Measurements from ENCODE around the gene PRSS22.

PRSS22 gene

DNA sequence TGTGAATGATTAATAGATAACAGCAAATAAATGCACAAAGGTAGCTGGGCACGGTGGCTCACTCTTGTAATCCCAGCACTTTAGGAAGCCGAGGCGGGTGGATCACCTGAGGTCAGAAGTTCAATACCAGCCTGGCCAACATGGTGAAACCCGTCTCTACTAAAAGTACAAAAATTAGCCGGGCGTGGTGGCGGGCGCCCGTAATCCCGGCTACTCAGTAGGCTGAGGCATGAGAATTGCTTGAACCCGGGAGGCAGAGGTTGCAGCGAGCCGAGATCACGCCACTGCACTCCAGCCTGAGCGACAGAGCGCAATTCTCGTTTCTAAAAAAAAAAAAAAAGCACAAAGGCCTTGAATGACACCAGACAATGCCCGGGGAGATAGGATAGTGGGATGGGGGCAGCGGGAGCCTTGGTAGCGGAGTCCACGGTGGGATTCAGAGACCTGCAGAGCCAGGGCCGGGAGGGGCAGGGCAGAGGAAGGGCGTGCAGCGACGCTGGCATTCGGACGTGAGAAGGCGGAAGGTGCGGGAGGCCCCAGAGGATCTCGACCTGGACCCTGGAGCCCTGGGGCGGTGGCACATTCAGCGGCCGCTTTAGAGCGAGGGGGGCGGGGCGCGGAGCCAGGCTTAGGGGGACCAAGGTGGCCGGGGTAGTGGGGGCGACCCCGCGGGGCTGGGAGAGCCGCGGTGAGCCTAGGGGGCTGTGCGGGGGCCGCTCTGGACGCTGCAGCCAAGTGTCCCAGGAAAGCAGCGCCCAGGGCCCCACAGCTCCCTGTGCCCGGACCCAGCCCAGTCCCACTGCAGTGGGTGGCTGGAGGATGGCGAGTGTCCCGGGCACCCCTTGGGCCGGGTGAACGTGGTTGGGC is 24.0 kb upstream of the PRSS22 start:
- DNase-seq (ENCODE audit: low read depth in 2 of 2): no peak

DNA sequence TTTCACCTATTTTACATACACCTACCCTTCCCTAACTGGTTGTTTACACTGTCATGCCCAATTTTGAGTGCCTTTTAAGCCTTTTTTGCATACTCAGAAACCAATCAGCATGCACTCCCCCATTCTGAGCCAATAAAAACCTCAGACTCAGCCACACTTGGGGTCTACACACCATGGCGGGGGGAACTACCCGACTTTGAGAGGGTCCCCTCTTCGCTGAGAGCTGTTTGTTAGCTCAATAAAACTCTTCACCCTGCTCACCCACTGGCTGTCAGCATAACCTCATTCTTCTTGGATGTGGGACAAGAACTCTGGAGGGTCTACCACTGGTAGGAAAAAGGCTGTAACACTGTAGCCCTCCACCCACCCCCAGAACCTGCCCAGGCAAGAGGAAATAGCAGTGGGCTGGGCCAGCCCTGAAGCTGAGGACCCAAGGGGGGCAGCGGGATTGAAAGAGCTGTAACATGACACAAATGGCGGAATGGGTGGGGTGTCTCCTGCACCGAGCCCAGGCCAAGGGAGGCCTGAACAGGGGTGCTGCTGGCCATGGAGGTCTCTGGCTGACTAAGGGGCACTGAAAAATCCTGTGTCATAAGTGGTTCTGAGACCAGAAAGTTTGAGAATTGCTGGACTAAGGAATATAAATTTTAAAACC is 22.0 kb upstream of the PRSS22 start:
- no peak for DNase-seq (ENCODE audit: low read depth in 2 of 2)

DNA sequence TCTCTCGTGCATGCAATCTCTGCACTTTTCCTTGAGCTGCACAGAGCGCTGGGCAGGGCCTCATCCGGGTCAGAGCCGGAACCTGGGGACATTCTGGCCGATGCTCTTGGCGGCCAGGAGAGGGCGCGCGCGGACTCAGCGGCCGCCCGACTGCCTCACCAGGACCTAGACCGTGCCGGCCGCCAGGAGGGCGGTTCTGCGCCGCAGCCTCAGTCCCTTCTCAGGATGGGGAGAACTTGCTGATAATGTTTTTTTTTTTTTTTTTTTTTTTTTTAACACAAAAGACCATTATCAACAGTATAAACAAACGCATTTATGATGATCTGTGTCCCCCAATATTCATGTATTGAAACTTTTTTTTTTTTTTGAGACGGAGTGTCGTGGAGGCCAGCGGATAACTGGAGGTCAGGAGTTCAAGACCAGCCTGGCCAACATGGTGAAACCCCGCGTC is 17.0 kb upstream of the PRSS22 start:
- DNase-seq (ENCODE audit: low read depth in 2 of 2): peak in 1 of 2 experiments; percentile 56

DNA sequence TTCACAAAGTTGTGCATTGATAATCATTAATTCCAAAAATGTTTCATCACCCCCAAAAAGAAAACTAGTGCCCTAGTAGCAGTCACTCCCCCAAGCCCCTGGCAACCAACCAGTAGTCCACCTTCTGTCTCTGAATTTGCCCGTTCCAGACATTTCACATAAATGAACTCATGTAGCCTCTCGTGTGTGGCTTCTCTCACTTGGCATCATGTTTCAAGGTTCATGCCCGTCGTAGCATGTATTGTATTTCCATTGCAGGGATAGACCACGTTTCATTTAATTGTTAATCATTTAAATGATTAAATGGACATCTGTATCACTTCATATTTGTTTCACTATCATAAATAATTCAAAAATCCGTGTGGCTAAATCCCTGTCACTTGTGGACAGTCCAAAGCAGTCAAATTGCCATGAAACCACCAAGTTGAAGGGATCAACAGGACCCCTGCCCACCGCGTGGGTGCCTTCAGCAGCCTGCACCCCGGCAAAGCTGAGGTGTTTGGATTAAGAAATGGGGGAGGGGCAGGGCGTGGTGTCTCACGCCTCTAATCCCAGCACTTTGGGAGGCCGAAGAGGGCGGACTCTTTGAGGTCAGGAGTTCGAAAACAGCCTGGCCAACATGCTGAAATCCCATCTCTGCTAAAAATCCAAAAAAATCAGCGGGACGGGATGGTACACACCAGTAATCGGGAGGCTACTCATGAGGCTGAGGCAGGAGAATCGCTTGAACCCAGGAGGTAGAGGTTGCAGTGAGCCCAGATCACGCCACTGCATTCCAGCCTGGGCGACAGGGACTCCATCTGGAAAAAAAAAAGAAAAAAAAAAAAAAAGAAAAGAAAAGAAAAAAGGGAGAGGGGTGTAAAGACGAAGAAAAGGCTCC is 16.3 kb upstream of the PRSS22 start:
- no peak for DNase-seq (ENCODE audit: low read depth in 2 of 2)

DNA sequence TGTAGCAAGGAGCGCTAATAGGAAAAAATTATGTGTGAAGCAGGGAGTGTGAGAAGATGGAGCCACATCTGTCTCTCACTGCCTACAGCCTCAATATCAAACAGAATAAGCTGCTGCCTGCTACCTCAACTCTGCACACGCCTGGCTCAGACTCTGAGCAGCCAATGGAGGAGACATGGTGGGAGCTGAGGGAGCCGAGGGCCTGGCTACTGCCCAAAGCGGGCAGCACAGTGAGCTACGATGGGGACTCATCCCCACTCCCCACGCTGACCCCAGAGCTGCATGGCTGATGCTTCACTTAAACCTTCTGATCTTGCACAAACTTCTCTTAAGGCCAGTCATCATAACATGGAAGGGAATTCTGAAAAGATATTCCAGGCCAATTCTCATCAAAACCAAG is 14.0 kb upstream of the PRSS22 start:
- DNase-seq (ENCODE audit: low read depth in 2 of 2): no peak

DNA sequence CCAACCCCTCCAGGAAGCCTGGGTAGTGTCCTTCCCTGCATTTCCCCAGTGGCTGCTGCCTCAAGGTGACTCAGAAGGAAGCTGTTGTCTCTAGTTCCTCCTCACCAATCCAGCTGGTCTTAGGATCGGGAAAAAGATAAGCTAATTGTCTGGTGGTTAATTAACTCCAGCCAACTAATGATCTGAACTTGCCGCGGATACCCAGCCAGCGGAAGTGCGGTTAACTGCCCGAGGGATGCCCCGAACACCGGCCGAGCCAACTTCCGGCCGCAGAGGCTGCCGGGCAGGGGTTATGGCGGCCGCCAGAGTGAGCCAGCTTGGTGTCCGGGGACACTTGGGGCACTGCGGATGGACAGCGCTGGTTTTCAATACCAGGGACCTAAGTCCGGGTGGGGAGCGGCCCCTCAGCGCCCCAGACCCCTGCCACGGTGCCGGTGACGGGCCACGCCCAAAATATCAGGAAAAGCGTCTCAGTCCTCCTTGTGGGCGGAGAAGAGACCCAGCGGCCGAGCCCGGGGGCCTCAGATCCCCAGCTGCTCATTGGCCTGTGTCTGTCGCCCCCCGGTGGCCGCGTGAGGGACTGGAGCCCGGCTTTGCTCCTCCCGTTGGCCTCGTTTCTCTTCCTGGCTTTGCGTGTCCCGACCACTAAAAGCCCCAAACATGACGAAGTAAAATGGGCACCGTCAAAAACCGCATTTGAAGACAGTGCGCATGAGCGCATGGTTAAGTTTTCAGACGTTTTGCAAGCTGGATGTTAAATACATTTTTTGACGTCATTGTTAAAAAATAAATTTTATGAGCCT is 10.2 kb upstream of the PRSS22 start:
- DNase-seq (ENCODE audit: low read depth in 2 of 2): peak; percentile 93 to 98

DNA sequence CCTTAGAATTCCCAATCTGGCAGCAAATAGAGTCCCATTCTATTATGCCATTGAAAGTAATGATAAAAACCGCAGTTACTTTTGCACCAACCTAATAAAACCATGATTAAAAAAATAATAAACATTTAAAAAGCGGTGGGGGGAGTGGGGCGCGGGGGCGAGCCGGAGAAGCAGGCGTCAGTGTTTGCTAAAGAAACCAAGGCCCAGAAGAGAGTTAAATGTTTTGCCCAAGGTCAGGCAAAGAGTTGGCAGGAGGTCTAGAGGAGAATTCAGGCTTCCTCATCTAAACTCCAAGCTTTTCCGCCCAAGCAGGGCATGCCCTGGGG is 9.7 kb upstream of the PRSS22 start:
- DNase-seq (ENCODE audit: low read depth in 2 of 2): no peak

DNA sequence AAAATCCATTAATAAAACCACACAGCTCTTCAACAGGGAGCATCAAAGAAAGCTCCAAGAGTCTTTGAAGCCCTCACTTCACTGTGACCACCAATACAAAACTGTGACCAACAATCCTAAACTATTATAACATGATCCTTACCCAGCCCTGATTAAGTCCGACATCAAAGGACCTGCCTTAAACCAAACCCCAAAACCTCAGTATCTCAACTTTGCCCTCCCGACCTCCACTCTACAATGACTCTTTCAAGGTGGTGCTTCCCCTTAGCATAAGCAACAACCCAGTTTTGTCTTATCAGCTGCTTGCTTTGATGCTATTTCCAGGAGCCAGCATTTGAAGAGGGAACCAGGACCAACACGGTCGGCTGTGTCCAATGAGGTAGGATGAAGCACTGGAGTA is 8.5 kb upstream of the PRSS22 start:
- DNase-seq (ENCODE audit: low read depth in 2 of 2): no peak

DNA sequence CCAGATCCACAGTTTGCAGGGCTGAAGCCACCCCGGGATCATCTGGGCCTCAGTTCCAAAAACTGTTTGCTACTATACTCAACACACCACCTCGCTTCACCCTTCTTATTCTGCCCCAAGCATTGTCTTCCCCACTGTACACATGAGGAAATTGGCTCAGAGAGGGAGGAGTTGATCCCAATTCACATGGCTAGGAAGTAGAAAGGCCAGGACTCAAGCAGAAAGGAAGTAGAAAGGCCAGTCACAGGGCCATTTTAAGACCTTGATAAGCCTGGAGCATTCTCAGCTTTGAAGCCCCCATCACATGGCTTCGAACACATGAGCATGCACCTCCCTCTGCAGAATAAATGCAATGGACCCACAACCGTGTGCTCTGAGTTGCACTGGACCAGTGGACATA is 7.7 kb upstream of the PRSS22 start:
- no peak for DNase-seq (ENCODE audit: low read depth in 2 of 2)

DNA sequence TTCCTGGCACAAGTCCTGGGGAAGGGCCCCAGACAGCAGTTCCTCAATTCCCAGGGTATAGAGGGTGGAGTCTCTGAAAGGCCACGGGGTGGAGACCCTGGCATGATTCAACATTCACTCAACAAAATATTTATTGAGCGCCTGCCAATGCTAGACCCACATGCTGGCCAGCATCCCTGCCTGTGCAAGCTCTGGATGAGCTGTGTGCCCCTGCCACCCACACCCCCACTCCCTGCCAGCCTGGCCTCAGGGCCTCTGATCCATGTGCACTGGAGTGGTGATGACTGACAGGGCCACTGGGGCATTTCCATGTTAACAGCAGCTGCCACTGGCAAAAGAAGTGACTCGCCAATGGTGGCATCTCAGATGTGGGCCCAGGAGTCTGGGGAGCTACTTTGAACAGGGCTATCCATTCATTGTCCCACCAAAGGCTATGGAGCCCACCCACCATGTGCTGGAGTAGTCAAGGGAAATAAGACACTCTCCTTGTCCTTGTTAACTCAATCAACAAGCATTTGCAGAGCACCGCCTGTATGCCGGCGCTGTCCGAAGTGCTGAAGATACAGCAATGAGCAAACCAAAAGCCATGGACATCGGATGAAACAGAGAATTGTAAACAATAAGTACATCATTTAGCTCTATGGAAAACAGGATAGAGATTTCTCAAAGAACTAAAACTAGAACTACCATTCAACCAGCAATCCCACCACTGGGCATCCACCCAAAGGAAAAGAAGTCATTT is 3.0 kb upstream of the PRSS22 start:
- DNase-seq (ENCODE audit: low read depth in 2 of 2): no peak

DNA sequence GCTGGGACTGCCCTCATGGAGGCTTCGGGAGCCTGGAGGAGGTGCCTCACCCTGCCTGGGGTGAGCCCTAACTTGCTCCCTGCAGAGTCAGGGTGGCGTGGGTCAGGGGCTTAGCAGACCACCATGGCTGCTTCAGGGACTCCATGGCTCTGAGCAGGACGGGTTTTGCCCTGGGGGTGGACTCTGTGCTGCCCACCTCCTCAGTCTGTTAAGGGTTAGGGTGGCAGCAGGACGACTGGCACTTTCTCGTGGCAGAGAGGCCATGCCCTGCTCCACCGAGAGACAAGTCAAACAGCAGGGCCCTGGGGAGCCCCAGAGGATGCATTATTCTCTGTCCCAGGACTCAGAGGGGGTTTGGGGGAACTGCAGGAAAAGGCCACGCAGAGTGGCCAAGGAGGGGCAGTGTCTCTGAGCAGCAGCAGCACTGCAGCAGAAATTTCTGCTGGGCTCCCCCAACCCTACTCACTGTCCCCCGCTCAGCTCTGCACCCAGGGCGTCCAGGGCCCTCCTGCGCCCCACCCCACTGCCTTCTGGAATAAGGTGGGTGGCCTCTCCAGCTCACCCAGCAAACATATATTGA is 1.8 kb upstream of the PRSS22 start:
- no peak for DNase-seq (ENCODE audit: low read depth in 2 of 2)

DNA sequence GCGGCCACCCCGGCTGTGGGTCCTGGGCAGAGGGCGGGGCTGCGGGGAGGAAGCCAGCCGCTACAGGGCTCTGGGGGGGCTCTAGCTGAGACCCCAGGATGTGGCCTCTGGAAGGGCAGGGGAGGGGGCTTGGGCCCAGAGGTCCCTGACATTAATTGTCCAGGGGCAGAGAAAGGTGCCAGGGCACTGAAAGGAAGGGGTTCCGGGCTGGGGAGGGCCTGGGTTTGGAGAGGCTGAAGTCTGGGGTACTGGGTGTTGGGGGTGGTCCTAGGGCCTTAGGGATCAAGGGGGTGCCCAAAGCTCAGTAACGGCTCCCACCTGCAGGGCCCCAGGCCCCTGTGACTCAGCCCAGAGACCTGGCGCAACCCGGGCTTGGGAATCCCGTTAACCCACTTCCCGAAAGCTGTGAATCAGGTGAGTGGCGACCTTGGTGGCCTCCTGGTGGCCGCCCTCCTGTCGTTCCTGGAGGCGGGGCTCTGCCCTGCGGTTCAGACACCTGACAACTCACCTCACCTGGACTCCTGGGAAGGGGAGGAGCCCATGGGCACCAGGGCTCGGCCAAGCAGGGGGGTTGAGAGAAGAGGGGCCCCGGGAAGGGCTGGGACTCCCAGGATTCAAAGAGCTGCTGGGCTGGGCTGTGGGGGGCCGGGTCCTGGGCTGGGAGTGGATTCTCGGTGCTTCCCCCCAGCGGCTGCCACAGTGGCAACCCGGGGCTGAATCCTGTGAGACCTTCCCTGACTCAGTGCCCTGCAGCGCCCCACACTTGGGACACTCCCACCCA is 465 bp upstream of the PRSS22 start:
- DNase-seq (ENCODE audit: low read depth in 2 of 2): no peak

DNA sequence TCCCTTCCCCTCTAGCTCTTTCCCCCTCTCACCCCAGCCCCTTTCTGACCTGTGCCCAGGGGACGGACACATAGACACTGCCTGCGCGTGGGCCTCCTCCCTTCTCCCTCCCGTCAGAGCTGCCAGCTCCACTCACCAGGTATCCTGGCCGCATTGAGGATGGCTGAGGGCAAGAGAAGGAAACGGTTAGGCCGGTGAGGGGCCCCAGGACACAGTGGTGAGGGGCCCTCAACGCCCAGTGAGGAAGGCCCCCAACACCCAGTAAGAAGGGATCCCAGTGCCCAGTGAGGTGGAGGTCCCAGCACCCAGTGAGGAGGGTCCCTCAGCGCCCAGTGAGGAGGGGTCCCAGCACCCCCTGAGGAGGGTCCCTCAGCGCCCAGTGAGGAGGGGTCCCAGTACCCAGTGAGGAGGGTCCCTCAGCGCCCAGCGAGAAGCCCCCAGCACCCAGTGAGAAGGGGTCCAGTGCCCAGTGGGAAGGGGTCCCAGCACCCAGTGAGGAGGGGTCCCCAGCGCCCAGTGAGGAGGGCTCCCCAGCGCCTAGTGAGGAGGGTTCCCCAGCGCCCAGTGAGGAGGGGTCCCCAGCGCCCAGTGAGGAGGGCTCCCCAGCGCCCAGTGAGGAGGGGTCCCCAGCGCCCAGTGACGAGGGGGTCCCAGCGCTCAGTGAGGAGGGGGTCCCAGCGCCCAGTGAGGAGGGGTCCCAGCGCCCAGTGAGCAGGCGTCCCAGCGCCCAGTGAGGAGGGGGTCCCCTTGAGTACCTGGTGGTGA is 1.1 kb downstream of the PRSS22 start:
- no peak for DNase-seq (ENCODE audit: low read depth in 2 of 2)

DNA sequence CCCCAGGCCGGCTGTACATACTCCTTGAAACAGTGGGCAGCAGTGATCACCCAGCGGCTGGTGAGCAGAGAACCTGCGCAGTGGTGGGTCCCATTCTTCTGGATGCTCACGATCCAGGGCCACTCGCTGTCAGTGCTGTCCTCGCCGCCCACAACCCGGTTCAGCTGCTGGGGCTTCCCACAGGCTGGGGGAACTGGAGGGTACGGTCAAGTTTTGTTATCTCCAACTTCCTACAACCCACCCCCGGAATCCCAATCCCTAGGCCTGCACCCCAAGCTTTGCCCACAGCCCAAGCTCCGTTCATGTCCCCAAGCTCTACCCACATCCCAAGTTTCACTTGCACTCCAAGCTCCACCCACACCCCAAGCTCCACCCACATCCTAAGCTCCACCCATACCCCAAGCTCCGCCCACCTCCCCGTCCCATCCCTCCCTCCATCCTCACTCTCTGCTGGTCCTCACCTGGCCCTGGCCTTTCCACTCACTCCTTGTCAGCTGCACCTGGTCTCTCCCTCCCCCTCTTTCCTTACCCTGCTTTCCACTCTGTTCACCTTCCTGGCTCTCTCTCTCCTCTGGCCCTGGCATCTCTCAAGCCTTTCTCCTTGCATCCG is 1.8 kb downstream of the PRSS22 start:
- no peak for DNase-seq (ENCODE audit: low read depth in 2 of 2)

DNA sequence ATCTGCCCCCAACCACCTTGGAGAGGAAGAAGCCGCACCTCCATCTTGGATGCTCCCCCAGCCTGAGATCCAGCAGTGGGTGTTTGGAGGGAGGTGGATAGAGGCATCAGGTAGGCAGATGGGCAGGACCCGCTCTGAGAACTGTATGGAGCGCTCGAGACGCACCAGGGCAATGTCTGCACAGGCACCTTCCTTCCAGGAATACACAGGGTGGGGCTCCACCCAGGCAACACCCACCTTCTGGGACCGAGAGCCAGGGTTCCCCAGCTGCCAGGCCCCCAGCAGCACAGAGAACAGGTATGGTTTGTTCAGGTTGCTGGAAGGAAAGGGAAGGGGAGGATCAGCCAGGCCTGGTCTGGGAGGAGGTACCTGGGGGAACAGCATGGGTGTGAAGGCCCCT is 2.4 kb downstream of the PRSS22 start:
- DNase-seq (ENCODE audit: low read depth in 2 of 2): no peak

DNA sequence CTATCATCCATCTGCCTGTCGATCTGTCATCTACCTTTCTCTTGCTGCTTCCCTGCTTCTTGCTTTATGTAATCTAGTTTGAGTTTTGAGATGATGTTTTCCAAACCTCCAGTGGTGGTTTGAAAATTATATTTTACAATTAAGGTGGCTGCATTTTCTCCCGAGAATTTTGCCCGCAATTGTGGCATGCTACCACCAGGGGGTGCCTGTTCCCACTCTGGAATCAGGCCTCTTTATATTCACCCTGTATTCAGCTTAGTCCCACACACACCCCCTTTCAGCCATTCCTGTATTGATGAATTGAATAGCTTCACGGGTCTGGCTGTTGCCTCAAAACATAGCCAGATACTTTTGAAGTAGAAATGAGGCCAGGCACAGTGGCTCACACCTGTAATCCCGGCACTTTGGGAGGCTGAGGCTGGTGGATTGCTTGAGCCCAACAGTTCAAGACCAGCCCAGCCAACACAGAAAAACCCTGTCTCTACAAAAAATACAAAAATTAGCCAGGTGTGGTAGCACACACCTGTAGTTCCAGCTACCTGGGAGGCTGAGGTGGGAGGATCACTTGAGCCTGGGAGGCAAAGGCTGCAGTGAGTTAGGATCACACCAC is 3.2 kb downstream of the PRSS22 start:
- DNase-seq (ENCODE audit: low read depth in 2 of 2): no peak

DNA sequence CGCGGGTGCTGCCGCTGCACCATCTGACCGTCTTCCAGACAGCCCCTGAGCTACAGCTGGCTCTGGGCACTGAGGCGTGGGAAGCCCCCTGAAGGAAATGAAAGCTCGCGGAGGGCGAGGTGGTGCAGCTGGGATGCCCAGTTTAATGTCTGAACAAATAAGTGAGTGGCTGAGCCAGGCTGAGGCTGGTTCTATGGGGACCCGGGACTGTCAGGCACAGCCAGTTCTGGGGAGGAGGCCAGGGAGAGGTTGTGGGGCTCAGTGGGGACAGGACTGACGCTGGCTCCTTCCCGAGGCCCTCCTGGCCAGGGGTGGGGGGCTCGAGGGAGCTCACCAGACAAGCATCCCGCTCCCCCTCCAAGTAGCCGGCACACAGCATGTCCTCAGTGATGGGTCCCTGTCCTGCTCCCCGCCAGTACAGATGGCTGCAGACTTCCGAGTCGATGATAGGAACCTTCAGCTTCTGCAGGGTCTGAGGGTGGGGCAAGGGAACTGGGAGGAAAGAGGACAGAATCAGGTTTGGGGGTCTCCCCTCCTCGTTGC is 4.4 kb downstream of the PRSS22 start:
- DNase-seq (ENCODE audit: low read depth in 2 of 2): no peak

All from stimulated activated CD4-positive, alpha-beta T cell treated with anti-CD3 and anti-CD28 coated beads, Interleukin-12 subunit alpha, Interleukin-12 subunit beta, amount 100 ng/mL, for 24 hours (primary cell).